ENCODE data around the gene AHCYL2.
"Not testable (repeated sequence)": the region's sequence is repeated elsewhere in the genome, so short reads cannot be mapped to it uniquely, and the experiment has no call there.

AHCYL2 gene

GRCh38 chr7:129433847-129434674, 209.2 kb downstream of the AHCYL2 start, which contains the start of gene STRIP2:
STRIP2 (plus strand) TSS chr7:129434432; CDS start chr7:129434473, 41 bp downstream.
- peak; percentile 95 for DNase-seq

GRCh38 chr7:129434675-129435318, 210.0 kb downstream of the AHCYL2 start:
- DNase-seq = no peak

GRCh38 chr7:129435414-129435829, 210.6 kb downstream of the AHCYL2 start:
- no peak for DNase-seq

- no peak for DNase-seq
These were observed 211.6 kb downstream of the AHCYL2 start for GRCh38 chr7:129436335-129436923.

GRCh38 chr7:129437190-129437589, 212.4 kb downstream of the AHCYL2 start:
- DNase-seq = no peak

GRCh38 chr7:129438281-129438838, 213.5 kb downstream of the AHCYL2 start:
- no peak for DNase-seq

- no peak for DNase-seq
These were observed 214.2 kb downstream of the AHCYL2 start for GRCh38 chr7:129438839-129439651.

GRCh38 chr7:129439963-129440625, 215.3 kb downstream of the AHCYL2 start:
- DNase-seq = no peak

GRCh38 chr7:129443612-129444011, 218.8 kb downstream of the AHCYL2 start:
- no peak for DNase-seq

- DNase-seq = not testable (repeated sequence)
These were observed 219.9 kb downstream of the AHCYL2 start for GRCh38 chr7:129444776-129445175.

- not testable (repeated sequence) for DNase-seq
These were observed 222.1 kb downstream of the AHCYL2 start for GRCh38 chr7:129446925-129447324.

- DNase-seq = not testable (repeated sequence)
These were observed 222.6 kb downstream of the AHCYL2 start for GRCh38 chr7:129447445-129447844.

GRCh38 chr7:129448608-129449007, 223.8 kb downstream of the AHCYL2 start:
- not testable (repeated sequence) for DNase-seq

- DNase-seq = no peak
These were observed 225.5 kb downstream of the AHCYL2 start for GRCh38 chr7:129450295-129450694.

GRCh38 chr7:129452589-129453231, 227.9 kb downstream of the AHCYL2 start:
- DNase-seq = no peak

- DNase-seq = no peak
These were observed 228.8 kb downstream of the AHCYL2 start for GRCh38 chr7:129453510-129454248.

- no peak for DNase-seq
These were observed 229.4 kb downstream of the AHCYL2 start for GRCh38 chr7:129454249-129454551.

GRCh38 chr7:129456421-129456820, 231.6 kb downstream of the AHCYL2 start:
- DNase-seq = no peak

GRCh38 chr7:129457101-129457500, 232.3 kb downstream of the AHCYL2 start:
- DNase-seq = no peak

- no peak for DNase-seq
These were observed 233.3 kb downstream of the AHCYL2 start for GRCh38 chr7:129458171-129458570.

GRCh38 chr7:129461809-129462208, 237.0 kb downstream of the AHCYL2 start:
- DNase-seq = no peak

All from NK-92 treated with Interleukin-12 subunit alpha and Interleukin-12 subunit beta, amount 100 ng/mL, for 24 hours (cell line).